Fibroblast of lung (primary cell): ENCODE measurements around the gene ERF.

Source experiments
- CTCF ChIP-seq, 2 donors: IDR thresholded peaks in 1 of 2; conservative IDR thresholded peaks in 1 of 2; 1 replicate in 1 of 2; 2 replicates in 1 of 2; pipeline ENCODE4 v1.5.1; 2011 to 2012; ENCODE audit warnings: low read length in 2 of 2, control low read depth in 1 of 2, inconsistent platforms in 1 of 2, low read depth in 1 of 2, mild to moderate bottlenecking in 1 of 2
- EZH2 ChIP-seq: IDR thresholded peaks from 2 replicates; pipeline ENCODE4 v1.5.1; 2012; ENCODE audit warnings: low read length, control low read depth, mild to moderate bottlenecking; ENCODE audit errors: missing control alignments

GRCh38 chr19:42279155-42279901 lies 24.4 kb upstream of the ERF start:
- no peak for TF ChIP-seq CTCF (conservative IDR thresholded peaks at IDR 0.05 in 1 of 2, IDR thresholded peaks at IDR 0.05 in 1 of 2; ENCODE audit: low read depth in 1 of 2, low read length in 2 of 2)
- TF ChIP-seq EZH2 = no peak
